Renal cortical epithelial cell (primary cell): ENCODE results near the gene PCDH15. TPM values are rescaled to one million over a fixed set of nuclear protein-coding genes. Genes with fewer than 3 reads are reported as not detected.
A peak's percentile ranks its signal among the peaks of the same experiment; 100 is the strongest.
"Not testable (repeated sequence)": the region's sequence is repeated elsewhere in the genome, so short reads cannot be mapped to it uniquely, and the experiment has no call there.

Experiments
- DNase-seq: peaks from one replicate; pipeline ENCODE4 v3.0.0-alpha.2; 2011; ENCODE audit warnings: low read depth
- total RNA-seq: library from RNA; depleted of rRNA; stranded (reverse); fragments of >200 nt; gene quantifications from 2 replicates; pipeline ENCODE4 v1.2.3, GENCODE V29; 2014

PCDH15 gene
- total RNA-seq, 1 donor from 2014 or later, result not detected

DNA sequence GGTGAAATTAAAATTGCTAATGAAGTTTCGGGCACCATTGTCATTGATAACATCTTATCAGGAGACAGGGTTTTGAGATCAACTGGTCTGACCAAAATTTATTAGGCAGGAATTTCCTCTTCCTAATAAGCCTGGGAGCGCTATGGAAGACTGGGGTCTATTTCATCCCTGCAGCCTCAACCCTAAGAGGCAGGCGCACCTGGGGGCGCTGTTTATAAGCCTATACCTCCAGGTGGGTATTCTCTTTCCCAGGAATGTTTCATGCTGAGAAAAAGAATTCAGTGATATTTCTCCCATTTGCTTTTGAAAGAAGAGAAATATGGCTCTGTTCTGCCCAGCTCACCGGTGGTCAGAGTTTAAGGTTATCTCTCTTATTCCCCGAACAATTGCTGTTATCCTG is 406.4 kb downstream of the PCDH15 start:
- not testable (repeated sequence) for DNase-seq

DNA sequence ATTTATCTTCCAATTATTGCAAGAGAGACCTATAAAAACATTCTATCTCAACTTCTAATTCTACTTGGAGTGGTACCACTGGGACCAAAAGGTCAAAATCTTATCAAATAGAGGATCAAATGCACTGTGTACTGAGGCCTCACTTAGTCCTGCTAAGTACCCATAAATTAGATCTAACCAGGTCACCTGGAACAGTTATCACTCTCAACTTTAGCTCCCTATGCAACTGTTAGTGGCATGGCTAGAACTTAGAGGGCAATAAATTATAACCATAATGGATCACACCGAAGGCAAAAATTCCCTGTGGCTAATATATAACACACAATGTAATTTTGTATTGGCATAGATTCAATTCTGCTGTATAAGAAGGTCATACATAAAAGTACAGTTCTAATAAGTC is 428.9 kb downstream of the PCDH15 start:
- no peak for DNase-seq

DNA sequence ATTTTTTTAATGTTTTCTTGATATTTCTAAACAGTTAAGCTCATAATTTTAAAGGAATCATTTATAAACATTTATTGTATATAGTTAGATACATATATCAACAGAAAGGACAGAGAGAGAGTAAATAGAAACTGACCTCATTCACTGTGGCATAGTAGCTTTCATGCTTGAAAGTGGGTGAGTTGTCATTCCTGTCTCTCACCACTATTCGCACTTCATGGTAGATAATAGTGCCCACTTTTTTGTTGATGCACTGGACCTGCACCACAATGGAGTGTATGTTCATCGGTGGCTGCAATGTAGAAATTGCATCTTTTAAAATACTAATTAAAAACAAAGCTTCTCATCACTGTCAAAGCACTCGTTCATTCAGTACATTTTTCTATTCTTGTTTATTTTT is 432.0 kb downstream of the PCDH15 start:
- DNase-seq, result no peak

DNA sequence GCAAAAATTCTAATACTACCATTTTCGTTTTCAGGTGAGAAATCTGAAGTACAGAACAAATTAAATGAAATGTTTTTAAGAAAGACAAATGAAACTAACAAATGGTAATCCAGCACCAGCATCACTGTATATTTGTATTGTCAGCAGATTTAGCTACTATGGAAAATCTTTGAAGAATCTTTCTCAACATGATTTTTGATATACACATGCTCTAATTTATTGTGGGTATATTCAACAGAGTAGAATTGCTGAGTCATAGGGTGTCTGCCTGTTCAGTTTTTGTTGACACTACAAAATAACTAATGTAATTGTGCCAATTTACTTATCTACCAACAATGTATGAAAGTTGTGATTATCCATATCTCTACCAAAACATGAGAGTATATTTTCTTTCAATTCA is 437.6 kb downstream of the PCDH15 start:
- peak; percentile 2 for DNase-seq

DNA sequence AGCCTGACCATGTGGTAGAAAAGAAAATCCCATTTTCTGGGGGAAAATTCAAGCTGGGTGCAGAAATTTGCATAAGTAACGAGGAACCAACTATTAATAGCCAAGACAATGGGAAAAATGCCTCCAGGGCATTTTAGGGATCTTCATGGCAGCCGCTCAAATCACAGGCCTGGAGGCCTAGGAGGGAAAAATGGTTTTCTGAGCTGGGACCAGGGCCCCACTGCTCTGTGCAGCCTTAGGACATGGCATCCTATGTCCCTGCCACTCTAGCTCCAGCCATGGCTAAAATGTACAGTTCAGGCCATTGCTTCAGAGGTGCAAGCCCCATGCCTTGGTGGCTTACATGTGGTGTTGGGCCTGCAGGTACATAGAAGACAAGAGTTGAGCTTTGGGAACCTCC is 459.0 kb downstream of the PCDH15 start:
- DNase-seq, result no peak

DNA sequence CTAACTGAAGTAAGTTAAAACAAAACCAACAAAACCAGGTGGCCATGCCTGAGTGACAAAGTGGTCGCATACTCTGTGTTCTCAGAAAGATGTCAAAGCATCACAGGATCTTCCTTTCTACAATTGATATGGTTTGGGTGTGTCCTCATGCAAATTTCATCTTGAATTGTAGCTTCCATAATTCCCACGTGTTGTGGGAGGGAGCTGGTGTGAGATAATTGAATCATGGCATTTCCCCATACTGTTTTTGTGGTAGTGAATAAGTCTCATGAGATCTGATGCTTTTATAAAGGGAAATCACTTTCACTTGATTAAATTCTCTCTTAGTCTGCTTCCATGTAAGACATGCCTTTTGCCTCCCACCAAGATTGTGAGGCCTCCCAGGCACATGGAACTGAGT is 465.7 kb downstream of the PCDH15 start:
- DNase-seq, result no peak

DNA sequence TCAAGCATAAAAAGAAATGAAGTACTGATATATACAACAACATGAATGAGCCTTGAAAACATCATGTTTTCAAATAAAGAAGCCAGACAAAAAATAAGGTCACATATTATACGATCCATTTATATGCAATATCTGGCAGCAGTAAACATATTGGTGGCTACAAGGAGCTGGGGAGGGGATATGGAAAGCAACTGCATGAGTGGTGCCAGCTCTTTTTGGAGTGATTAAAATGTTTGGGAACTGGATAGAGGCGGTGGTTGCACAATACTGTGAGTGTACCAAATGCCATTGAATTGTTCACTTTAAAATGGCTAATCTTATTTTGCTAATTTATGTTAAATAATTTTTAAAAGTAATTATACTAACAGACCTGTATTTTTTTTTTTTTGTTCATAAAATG is 481.7 kb downstream of the PCDH15 start:
- no peak for DNase-seq

DNA sequence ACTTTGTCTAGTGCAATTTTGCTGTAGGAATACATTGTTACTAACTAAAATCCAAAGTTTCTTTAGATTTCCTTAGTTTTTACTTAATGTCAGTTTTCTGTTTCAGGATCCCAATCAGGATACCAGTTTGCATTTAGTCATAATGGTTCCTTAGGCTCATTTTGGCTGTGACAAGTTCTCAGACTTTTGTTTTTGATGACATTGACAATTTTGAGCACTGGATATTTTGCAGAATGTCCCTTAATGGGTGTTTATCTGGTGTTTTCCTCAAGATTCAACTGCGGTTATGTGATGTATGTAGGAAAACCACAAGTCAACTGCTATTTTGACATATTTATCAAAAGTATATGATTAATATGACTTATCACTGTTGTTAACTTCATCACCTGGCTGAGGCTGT is 482.6 kb downstream of the PCDH15 start:
- no peak for DNase-seq

DNA sequence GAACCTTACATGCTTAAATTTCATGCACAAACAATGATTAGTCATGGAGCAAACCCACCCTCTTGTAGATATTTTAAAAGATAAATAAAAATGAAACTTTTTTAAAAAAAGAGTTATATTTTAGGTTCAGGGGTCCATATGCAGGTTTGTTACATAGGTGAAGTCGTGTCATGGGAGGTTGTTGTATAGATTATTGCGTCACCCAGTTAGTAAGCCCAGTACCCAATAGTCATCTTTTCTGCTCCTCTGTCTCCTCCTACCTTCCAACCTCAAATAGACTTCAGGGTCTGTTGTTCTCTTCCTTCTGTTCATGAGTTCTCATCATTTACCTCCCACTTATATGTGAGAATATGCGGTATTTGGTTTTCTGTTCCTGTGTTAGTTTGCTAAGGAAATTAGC is 486.6 kb downstream of the PCDH15 start:
- DNase-seq, result no peak

DNA sequence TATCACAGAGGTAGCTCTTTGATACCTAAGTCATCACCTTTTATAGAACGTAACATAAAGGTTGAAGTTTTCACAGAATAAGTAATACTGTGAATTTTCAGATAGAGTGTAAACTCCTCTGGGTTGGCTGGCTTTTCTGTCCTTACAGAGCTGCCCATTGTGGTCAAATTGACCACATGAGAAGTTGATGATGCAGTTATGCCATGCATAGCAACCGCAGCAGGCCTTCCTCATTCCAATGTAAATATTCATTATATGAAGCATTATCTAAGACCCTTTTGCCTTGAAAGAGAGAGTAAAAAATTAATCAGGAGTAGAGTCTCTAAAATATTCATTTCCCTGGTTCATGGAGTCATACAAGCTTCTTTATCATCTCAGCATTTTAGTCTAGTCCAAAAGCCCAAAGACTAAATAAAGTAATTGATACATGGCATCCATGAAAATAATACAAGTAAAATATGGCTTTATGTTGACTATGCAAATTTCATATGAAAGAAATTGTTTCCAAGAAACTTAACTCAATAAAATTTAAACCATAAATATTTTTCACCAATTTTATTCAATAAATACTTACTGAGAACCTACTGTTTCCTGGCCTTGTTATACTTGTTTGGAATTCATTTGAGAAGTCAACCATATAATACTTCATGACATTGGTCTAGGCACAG is 516.4 kb downstream of the PCDH15 start:
- peak; percentile 74 for DNase-seq

DNA sequence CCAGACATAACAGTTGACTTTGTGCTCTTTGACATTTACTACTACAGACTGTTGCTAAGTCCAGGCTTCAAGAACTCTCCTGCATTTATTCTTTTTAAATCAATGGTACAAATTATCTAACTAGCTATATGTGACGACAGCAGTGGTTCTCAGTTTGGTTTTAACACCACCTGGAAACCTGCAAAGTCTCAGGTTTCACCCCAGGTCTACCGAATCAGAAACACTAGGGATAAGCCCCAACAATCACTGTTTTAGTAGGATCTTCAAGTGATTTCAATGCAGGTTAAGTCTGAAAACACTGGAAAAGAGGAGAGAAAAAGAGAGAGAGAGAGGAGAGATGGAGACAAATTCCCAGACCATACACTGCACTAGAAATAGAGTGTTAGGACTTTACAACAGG is 519.0 kb downstream of the PCDH15 start:
- no peak for DNase-seq

DNA sequence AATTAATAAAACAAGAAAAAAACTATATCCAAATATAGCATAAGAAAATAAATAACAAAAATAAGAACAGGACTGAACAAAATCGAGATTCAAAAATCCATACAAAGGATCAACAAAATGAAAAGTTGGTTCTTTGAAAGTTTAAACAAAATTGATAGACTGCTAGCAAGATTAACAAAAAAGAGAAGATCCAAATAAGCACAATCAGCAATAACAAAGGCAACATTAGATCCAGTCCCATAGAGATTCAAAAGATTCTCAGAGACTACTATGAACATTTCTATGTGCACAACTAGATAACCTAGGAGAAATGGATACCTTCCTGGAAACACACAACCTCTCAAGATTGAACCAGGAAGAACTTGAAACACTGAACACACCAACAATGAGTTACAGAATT is 534.6 kb downstream of the PCDH15 start:
- DNase-seq, result no peak

DNA sequence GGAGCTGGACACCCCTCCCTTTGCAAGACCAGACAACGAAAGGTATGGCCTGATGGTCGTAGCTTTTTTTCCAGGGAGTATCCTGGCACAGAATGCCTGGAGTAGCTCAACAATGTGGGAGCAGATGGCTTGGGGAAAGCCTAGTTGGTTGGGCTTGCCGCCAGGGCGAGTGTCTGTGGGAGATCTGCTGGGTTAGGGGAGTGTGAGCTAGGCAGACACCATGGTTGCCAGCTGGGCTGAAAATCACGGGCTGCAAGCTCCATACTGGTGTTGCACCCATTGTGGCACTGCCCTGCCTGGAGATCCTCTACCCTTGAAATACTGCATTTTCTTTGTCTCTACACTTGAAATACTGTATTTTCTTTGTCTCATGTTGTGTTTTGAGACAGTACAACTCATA is 538.3 kb downstream of the PCDH15 start:
- DNase-seq, result no peak

DNA sequence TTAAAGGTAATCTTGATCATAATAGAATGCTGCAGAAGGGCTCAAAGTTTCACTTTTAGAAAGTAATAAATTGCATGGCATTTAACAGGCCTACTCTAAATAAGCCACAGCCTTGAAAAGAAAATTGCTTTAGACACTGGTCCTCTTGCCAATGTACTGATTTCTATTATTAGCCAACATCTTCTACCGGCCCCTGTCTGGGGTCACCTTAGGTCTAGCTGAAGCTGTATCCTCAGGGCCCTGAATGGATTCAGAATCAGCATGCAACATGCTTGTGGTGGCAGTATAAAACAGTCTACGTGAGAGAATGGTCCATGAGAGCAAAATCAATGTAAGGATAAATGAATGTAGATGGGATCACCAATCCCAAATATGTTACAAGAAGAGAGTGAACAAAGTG is 541.9 kb downstream of the PCDH15 start:
- DNase-seq, result no peak

DNA sequence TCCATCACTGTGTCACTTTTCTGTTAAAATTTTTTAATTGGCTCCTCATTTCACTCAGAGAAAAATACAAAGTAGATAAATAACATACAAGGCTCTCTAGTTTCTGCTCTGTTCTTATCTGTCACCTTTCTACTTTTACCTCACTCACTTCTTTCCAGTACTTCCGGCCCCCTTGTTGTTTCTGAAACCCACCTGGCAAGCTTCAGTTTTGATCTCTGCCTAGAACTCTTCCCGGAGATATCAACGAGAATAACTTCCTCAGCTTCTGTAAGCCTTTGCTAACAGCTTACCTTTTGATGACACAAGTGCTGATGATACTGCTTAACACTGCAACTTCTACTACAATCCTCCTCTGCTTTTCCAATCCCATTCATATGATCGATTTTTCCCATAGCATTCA is 566.2 kb downstream of the PCDH15 start:
- DNase-seq, result no peak

DNA sequence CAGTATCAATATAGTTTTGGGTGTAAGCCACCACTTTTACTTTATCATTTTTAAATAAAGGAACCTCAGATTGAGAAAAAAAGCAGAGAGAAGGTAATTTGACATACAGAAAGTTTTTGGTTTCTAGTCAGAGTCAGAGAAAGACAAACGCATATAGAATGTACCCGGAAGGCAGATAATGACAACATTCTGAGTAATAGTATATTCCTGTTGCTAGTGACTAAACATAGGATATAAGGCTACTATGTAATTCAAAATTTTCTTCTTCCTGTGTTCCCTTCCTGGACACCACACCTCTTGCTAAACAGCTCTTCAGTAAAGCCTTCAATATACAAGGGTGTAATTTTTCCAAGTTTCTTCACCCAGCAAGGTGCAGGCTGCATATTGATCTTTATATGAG is 597.6 kb downstream of the PCDH15 start:
- DNase-seq, result no peak

DNA sequence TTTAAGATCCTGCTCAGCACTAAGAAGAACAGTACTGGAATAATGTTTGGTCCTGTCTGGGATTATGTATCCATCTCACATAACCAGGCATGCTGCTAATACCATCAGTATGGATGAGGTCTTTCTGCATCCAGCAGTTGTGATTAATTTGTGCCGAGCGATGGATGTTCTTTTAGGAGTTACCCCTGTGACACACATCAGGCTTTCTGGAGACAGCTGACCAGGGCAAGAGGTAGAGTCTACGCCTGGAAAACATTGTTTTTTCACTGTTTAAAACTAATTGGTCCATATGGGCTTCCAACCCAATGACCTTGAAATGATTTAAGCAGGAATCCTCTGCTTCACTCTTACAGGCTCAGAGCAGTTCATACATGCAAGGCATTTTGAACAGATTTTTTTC is 603.0 kb downstream of the PCDH15 start:
- DNase-seq, result no peak

DNA sequence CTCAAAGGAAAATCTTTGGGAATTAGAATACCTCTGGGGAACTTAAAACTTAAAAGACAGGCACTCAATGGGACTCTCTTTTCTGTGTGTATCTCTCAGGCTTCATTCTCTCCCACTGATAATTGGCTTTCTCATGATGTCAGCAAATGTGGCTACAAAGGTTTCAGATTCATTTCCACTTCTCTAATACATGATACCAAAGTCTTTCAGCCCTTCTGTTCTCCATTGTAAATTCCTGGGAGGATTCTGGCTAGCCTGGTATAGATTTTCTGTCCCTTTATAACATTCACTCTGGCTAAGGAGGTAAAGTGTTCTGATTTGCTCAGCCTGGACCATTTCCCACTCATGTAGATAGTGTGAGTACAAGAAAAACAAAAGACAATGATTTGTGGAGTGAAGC is 606.2 kb downstream of the PCDH15 start:
- DNase-seq, result no peak

DNA sequence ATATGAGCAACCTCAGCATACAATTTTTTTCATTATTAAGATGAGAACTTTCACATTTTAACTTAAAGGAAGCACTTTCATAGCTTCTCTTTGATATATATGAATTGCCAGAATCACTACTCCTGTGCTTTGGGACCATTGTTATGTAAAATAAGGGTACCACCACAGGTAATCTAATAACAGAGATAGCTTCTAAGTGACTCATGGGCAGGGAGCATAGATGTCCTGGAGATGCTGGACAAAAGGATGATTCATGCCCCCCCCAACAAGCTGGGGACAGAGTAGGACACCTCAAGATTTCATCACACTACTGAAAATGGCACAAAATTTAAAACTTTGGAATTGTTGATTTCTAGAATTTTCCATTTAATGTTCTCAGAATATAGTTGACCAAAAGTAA is 641.1 kb downstream of the PCDH15 start:
- DNase-seq, result no peak

DNA sequence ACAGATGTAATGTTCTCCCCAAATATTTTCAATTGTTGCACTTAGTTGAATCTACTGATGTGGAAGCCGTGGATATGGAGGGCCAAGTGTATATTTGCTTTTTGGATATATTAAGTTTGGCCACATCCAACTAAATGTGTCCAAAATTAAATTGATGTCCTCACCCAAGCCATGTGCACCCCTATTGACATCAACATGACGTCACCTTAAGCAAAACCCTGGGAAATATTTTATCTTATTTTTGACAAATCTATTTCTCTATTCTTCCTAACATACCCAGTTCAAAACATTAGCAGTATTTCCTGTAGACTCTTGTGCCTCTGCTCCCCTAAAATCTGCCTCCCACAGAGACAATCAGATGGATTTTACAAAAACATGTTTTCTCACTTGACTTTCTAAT is 652.5 kb downstream of the PCDH15 start:
- no peak for DNase-seq

DNA sequence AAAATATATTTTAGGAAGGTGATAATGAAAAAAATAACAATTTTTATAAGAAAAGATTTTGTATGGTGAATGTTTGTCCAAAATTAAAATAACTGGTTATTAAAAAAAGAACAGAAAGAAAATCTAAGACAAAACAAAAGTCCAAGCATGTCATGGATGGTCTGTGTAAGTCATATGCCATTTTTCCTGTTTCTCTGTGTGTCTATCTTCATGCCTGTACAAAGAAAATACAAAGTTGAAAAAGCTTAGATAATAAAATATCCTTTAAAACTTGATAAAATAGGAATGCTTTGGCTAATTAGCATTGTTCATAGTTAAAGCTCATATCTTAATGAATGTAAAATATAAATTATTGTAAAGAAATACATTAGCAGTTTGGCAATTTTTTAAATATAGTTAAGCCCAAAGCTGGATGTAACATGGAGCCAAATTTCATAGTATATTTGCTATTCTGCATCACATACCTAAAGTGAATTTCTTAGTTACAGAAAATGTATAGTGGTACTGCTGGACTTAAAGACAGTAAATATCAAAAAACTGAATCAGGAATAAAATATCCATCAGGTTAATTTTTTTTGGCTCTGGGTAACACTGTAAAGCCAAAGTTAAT is 661.1 kb downstream of the PCDH15 start:
- no peak for DNase-seq

DNA sequence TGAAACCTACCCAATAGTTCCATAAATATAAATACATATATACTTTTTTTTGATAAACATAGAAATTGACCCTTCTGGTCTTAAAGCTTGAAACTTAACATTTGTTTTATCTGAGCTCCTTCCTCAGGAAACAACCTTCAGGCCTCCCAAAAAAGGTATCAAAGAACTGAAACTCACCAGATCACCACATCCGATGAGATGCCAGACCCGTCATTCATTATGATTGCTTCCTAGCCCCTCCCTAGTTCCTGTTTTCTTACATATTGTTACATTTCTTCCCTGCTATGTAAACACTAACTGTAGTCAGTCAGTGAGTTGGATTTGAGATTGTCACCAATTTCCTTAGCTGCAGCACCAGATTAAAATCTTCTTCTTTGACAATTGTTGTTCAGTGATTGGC is 663.6 kb downstream of the PCDH15 start:
- DNase-seq, result no peak

DNA sequence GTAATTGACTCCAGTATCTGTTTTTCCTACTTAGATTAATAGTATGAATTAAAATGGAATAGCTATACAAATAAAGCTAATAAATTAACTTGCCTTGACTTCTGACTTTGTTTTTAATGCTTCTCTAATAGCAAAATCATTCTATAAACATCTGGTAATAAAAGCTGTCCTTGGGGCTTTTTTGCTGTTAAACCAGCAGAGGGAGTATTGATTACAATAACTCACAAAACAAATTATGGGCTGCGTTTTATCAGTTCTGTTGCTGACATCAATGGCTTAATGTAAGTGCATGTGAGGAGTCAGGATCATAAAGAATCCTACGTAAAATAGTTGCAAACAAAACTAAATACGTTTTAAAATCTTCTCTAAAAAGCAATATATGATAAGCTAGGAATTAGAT is 667.8 kb downstream of the PCDH15 start:
- peak; percentile 18 for DNase-seq

DNA sequence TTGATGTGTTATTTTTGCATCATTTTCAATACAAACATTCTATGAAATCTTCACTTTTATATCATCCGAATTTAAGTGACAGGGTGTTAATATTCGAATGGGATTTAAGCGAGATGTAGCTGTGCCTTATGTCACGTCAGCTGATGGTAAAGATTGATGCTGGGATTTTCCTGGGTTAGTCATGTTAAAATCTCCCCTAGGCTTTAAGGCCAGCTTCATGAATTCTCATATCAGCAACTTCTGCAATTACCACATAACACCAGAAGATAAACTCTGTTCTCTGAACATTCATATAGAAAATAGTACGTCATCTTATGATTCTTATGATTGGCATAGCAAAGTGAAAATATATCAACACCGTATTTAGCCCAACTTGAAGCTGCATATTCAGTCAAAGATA is 669.2 kb downstream of the PCDH15 start:
- no peak for DNase-seq
